Type B pancreatic cell (in vitro differentiated cells): ENCODE data around the gene DNAH8. TPM values are rescaled to one million over a fixed set of nuclear protein-coding genes. Genes with fewer than 3 reads are reported as not detected.

Experiments used
- DNase-seq: peaks from one replicate; pipeline ENCODE4 v3.0.0; 2021; ENCODE audit warnings: mixed read lengths; ENCODE audit not compliant: unreplicated experiment; ENCODE audit errors: extremely low spot score
- H3K27ac Mint-ChIP-seq: 2 replicates; pipeline ENCODE4 v1.8.0; 2021; ENCODE audit warnings: mild to moderate bottlenecking, mixed read lengths
- H3K27me3 Mint-ChIP-seq: 2 replicates; pipeline ENCODE4 v1.8.0; 2021; ENCODE audit warnings: mixed read lengths
- H3K36me3 Mint-ChIP-seq: 2 replicates; pipeline ENCODE4 v1.8.0; 2021; ENCODE audit warnings: mixed read lengths
- H3K4me1 Mint-ChIP-seq: one replicate; pipeline ENCODE4 v1.8.0; 2021; ENCODE audit warnings: mixed read lengths; ENCODE audit not compliant: unreplicated experiment
- H3K4me3 Mint-ChIP-seq: 2 replicates; pipeline ENCODE4 v1.8.0; 2021; ENCODE audit warnings: mild to moderate bottlenecking, mixed read lengths
- H3K9me3 Mint-ChIP-seq: 2 replicates; pipeline ENCODE4 v1.8.0; 2021; ENCODE audit warnings: mixed read lengths
- total RNA-seq: library from RNA; stranded (reverse); gene quantifications from 2 replicates; pipeline ENCODE4 v1.2.1, GENCODE V29; 2021; ENCODE audit warnings: low replicate concordance
- TF ChIP-seq, protein P1 (sequence below): fragments of 200-600 bp; sonication (generic); conservative IDR thresholded peaks from 2 replicates; pipeline ENCODE4 v1.5.0; 2021; ENCODE audit warnings: antibody characterized with exemption, mild to moderate bottlenecking

Gene DNAH8
- total RNA-seq, 1 donor from 2014 or later = 0.05 TPM

- no peak overlapping the region for H3K27ac Mint-ChIP-seq
- H3K4me3 Mint-ChIP-seq = no peak overlapping the region
Observed at GRCh38 chr6:39062014-39062740, 347.1 kb downstream of the DNAH8 start.

DNA sequence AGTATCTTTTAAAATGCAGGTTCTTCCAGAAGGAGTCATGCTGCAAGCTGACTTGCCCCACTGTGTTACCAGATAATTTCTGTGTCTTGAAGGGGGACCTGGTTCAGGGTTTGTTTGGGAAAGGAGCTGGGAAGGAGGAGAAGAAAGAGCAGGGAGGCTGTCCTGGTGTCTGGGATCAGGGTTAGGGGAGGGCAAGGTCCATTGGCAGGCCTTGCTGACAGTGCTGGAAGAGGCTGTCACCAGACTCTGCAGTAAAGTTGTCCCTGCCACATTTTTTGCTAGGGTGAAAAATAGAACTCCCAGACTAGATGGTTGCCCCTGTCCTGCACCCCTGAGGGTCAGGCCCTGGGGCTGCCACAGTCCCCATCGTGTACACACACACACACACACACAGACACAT is 348.4 kb downstream of the DNAH8 start:
- no peak overlapping the region for H3K4me3 Mint-ChIP-seq
- H3K4me1 Mint-ChIP-seq = peaks cover 18% of the 10 kb centered on the region
- no peaks in the 10 kb centered on the region for H3K9me3 Mint-ChIP-seq
- no peaks in the 10 kb centered on the region for H3K36me3 Mint-ChIP-seq
- TF ChIP-seq, protein P1, sequence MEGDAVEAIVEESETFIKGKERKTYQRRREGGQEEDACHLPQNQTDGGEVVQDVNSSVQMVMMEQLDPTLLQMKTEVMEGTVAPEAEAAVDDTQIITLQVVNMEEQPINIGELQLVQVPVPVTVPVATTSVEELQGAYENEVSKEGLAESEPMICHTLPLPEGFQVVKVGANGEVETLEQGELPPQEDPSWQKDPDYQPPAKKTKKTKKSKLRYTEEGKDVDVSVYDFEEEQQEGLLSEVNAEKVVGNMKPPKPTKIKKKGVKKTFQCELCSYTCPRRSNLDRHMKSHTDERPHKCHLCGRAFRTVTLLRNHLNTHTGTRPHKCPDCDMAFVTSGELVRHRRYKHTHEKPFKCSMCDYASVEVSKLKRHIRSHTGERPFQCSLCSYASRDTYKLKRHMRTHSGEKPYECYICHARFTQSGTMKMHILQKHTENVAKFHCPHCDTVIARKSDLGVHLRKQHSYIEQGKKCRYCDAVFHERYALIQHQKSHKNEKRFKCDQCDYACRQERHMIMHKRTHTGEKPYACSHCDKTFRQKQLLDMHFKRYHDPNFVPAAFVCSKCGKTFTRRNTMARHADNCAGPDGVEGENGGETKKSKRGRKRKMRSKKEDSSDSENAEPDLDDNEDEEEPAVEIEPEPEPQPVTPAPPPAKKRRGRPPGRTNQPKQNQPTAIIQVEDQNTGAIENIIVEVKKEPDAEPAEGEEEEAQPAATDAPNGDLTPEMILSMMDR = no peak
- peaks cover 26% of the 10 kb centered on the region for H3K27me3 Mint-ChIP-seq
- H3K27ac Mint-ChIP-seq = no peak overlapping the region
- DNase-seq = no peak

More at GRCh38 chr6:39062014-39062740, 347.1 kb downstream of the DNAH8 start:
- Mint-ChIP-seq H3K9me3 (no peaks in the 10 kb centered on the region), H3K36me3 (no peaks in the 10 kb centered on the region), H3K27me3 (peaks cover 27% of the 10 kb centered on the region), H3K4me1 (peaks cover 18% of the 10 kb centered on the region)
- TF ChIP-seq, protein P1 = no peak
- DNase-seq = no peak

DNA sequence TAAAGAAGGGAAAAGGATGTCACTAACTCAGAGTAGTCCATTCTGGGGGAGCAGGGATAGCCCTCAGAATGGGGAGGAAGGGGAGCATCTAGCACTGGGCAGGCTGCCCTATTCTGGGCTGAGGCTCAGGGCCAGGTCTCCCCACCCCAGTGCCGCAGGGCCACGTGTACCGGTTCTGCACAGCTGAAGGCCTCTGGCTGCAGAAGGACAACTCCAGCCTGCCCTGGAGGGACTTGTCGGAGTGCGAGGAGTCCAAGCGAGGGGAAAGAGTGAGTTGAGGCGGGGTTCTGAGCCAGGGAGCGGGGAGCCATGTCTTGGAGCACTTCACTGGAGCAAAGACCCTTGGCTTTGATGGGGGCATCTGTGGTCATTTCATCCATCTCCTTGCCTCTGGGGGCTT is 350.4 kb downstream of the DNAH8 start:
- DNase-seq = no peak
- H3K27ac Mint-ChIP-seq = no peak overlapping the region
- peaks cover 6% of the 10 kb centered on the region for H3K4me1 Mint-ChIP-seq
- TF ChIP-seq, protein P1 = no peak
- H3K27me3 Mint-ChIP-seq = peaks cover 22% of the 10 kb centered on the region
- no peak overlapping the region for H3K4me3 Mint-ChIP-seq
- H3K9me3 Mint-ChIP-seq = no peaks in the 10 kb centered on the region
- no peaks in the 10 kb centered on the region for H3K36me3 Mint-ChIP-seq

DNA sequence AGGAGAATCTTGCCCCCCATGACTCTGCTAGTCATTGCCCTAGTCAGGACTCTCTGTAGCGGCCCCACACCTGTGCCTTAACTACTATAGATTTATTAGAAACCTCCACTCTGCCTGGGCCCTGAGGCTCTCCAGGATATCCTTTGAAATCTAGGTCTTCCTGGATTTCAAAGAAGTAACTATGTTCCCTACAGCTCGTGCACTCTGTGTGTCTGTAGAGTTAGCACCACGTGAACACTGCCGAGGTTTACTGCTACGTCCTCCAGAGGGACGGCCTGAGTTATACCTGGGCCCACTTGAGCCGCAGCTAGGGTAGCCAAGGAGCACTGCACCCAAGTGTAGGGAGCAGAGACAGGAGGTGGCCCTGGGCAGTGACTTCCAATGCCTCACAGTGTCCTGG is 353.3 kb downstream of the DNAH8 start:
- Mint-ChIP-seq H3K9me3 (no peaks in the 10 kb centered on the region), H3K36me3 (no peaks in the 10 kb centered on the region), H3K27ac (no peak overlapping the region), H3K4me1 (peaks cover 2% of the 10 kb centered on the region), H3K27me3 (peaks cover 11% of the 10 kb centered on the region), H3K4me3 (no peak overlapping the region)
- TF ChIP-seq, protein P1 = no peak
- no peak for DNase-seq

GRCh38 chr6:39072830-39073229 is 357.7 kb downstream of the DNAH8 start:
- peaks cover 5% of the 10 kb centered on the region for H3K4me1 Mint-ChIP-seq
- no peaks in the 10 kb centered on the region for H3K9me3 Mint-ChIP-seq
- TF ChIP-seq, protein P1 = no peak
- no peaks in the 10 kb centered on the region for H3K36me3 Mint-ChIP-seq
- no peak overlapping the region for H3K4me3 Mint-ChIP-seq
- peaks cover 2% of the 10 kb centered on the region for H3K27me3 Mint-ChIP-seq
- no peak overlapping the region for H3K27ac Mint-ChIP-seq
- DNase-seq = no peak
